Activated CD4-positive, alpha-beta T cell treated with anti-CD3 and anti-CD28 coated beads, Interleukin-2, amount 50 U/mL, for 24 hours (primary cell): ENCODE data around the gene MRPL41.
"Not testable (repeated sequence)": the region's sequence is repeated elsewhere in the genome, so short reads cannot be mapped to it uniquely, and the experiment has no call there.

Experiments
- DNase-seq, 2 donors: peaks; one replicate each; pipeline ENCODE4 v3.0.0-alpha.2; 2020; ENCODE audit warnings: low read depth in 1 of 2, low spot score in 1 of 2

MRPL41 gene

GRCh38 chr9:137521405-137521985 lies 30.2 kb upstream of the MRPL41 start:
- DNase-seq: no peak

GRCh38 chr9:137522746-137523455 lies 28.8 kb upstream of the MRPL41 start:
- DNase-seq: no peak

DNA sequence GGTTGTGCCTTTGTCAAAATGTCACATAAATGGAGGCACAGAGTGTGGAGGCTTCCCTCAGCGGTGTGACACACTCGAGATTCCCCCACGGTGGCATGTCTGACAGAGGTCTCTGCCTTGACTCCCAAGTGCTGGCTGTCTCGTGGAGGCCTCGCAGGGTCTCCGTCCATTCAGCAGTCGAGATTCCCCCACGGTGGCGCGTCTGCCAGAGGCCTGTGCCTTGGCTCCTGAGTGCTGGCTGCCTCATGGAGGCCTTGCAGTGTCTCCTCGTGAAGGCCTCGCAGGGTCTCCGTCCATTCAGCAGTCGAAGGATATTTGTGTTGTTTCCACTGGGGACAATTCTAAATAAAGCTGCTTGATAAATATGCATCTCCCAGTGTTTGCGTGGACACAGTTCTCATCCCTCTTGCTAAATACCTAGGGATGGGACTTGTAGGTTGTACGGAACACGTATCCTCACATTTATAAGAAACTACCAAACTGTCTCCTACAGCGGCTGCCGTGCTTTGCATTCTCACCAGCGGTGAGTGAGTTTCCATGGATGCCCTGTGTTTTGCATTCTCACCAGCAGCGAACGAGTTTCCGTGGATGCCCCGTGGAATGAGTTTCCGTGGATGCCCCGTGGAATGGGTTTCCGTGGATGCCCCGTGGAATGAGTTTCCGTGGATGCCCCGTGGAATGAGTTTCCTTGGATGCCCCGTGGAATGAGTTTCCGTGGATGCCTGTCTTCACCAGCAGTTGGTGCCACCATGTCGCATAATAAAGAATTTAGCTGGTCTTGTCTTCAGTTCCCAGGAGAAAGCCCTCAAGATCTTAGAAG lies 27.3 kb upstream of the MRPL41 start:
- DNase-seq: no peak

DNA sequence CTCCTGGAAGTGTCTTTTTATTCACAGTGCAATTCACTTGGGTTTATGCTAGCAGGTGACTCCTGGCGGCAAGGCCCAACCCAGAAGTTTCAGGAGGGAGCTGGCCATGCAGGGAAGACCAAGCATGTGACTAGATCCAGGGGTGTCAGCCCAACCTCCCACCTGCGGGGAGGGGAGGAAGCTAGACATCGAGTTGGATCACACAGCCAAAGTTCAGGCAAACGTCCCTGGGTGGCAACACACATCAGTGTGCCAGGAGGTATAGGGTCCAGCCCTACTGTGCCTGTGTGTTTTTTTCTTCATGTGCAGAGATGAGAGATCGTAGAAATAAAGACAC lies 26.7 kb upstream of the MRPL41 start:
- no peak for DNase-seq

DNA sequence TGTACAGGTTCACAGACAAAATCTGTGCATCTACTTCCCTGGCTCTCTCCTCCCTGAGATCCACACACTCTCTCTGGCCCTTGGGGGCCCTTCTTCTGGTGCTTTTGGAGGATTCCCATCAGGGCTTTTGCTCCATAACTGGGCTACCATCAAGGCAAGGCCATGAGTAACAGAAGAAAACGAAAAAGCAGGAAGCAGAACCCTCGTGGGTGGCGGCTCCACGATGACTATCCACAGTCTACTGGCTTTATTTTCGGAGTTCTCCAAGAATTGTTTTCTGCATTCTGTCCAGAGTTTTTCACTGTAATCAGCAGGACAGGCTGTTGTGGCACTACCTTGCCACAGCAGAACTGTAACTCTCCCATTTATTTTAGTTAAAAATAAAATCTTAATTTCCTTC lies 21.3 kb upstream of the MRPL41 start:
- DNase-seq: no peak

- DNase-seq: no peak
Observed at GRCh38 chr9:137531099-137531765, 20.4 kb upstream of the MRPL41 start.

- DNase-seq: not testable (repeated sequence)
Observed at GRCh38 chr9:137532891-137533468, 18.7 kb upstream of the MRPL41 start.

- DNase-seq: peak in 1 of 2 donors; percentile 32
Observed at GRCh38 chr9:137534256-137535119, 17.2 kb upstream of the MRPL41 start.

- DNase-seq: no peak
Observed at GRCh38 chr9:137535120-137535428, 16.6 kb upstream of the MRPL41 start.

DNA sequence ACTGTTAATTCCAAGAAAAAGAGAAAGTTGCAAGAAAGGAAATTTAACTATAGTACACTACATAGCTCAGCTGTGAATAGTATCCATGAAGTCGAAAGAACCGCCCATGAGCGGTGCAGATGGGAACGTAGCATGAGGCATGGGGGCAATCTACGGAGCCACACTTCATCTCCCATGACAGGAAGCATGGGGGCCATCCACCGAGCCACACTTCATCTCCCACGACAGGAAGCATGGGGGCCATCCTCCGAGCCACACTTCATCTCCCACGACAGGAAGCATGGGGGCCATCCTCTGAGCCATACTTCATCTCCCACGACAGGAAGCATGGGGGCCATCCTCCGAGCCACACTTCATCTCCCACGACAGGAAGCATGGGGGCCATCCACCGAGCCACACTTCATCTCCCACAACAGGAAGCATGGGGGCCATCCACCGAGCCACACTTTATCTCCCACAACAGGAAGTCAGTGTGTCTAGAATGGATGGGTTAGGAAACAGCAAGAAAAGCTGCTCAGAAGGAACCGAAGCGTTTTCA lies 15.0 kb upstream of the MRPL41 start:
- not testable (repeated sequence) for DNase-seq

DNA sequence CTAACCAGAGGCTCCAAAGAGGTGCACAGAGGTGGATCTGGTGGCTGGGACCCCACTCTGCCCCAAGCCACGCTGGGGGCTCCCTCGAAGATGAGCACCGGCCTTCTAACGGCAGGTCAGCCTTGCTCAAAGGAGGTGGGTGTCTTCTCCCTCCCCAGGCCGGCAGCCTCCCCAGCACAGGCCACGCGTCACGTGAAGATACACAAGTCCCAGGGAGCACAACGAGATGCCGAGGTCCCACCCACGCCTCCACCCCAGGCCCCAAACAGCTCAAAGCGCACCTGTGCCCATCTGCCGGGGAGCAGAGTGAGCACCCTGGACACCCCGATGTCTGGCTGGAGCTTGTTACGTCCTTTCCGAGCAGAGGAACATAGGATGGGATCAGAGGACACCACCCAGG lies 13.6 kb upstream of the MRPL41 start:
- no peak for DNase-seq

DNA sequence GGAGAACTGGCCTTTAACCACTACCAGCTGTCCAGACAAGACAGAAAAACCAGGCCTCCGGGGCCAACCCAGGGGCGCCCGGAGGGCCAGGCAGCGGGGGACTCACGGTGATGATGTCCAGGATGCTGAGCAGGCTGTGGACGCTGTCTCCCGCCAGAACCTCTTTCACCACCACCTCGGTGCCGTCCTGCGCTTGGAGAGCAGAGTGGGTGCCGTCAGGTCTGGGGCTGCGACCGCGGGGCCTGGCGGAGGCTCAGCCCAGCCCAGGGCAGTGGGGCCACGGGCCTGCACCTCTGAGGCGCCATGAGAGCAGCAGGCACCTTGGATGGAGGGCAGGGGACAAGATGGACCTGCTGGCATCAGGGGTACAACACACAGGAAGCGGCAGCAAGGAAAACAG lies 11.1 kb upstream of the MRPL41 start:
- no peak for DNase-seq

- no peak for DNase-seq
Observed at GRCh38 chr9:137542486-137542885, 9.2 kb upstream of the MRPL41 start.

DNA sequence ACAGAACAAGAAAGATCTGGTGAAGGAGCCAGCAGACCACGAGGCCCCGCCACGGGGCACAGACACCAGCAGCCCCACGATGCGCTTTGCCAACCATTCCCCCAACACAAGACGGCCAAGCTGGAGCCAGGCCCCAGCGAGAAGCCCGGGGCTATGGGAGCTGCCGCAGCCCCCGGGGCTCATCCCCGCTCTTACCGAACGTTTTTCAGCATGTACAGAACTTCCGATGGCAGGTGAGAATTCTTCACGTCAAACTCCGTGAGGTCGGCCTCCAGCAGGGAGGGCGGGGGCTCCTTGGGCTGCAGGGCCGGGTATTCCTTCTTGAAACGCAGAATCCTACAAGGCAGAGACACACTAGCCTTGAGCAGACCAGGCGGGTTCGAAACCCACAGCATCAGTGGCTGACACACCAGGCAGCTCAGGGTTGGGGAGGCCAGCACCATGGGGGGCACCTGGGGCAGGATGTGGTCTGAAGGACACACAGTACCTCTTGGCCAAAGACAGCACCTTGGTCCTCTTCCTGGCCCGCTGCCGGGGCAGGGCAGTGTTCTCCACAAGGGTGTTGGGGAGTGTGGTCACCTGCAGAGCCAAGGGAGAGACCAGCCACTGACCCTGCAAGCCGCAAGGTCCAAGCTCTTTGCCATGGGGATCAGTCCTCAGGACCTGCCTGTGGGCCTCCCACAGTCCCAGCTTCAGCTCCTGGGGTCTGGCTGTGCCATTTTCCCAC lies 8.3 kb upstream of the MRPL41 start:
- DNase-seq: no peak

- DNase-seq: no peak
Observed at GRCh38 chr9:137544176-137544760, 7.4 kb upstream of the MRPL41 start.

GRCh38 chr9:137545123-137545522 lies 6.6 kb upstream of the MRPL41 start:
- DNase-seq: no peak

DNA sequence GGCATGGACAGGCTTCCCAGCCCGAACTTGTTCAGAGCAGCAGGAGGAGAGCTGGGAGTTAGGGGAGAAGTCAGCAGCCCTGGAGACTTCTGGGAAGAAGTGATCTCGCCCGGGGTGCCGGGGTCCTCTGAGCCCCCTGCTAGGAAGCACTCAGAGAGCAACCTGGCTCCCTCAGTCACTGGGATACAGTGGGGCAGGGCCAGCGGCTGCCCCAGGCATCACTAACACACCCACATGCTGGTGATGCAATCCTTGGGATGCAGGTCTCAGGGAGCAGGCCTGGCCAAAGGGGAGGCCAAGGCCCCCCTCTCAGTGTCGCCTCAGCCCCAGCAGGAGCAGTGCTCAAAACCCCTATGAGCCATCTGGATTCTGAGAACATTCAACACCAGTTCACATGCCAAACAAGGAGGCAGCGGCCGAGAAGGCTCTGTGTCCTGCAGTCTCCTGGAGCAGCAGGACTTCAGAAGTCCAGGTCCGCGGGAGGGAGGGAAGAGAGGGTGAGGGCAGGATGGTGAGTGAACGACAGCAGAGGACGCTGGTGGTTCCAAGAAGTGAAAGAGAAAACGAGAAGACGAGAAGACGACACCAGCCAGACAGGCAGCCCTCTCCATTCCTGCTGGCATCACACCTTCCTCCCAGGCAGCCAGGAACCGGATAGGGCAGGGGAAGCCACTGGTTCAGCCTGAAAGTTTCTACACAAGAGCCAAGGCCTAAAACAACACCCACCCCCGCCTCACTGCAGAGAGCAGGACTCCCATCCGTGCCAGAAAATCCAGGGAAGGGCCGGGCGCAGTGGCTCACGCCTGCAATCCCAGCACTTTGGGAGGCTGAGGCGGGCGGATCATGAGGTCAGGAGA lies 3.8 kb upstream of the MRPL41 start:
- DNase-seq: no peak

GRCh38 chr9:137550231-137550621 lies 1.5 kb upstream of the MRPL41 start, which contains the start of gene PNPLA7:
Gene PNPLA7 (minus strand): TSS chr9:137550402. CDS start chr9:137550197, 205 bp downstream.
- peak; percentile 20 to 23 for DNase-seq
